ENCODE measurements around the gene SKI. TPM values are rescaled to one million over a fixed set of nuclear protein-coding genes. Genes with fewer than 3 reads are reported as not detected.
"Not testable (repeated sequence)": the region's sequence is repeated elsewhere in the genome, so short reads cannot be mapped to it uniquely, and the experiment has no call there.

The SKI gene
- total RNA-seq, 1 donor from 2014 or later: 78.9 TPM

DNA sequence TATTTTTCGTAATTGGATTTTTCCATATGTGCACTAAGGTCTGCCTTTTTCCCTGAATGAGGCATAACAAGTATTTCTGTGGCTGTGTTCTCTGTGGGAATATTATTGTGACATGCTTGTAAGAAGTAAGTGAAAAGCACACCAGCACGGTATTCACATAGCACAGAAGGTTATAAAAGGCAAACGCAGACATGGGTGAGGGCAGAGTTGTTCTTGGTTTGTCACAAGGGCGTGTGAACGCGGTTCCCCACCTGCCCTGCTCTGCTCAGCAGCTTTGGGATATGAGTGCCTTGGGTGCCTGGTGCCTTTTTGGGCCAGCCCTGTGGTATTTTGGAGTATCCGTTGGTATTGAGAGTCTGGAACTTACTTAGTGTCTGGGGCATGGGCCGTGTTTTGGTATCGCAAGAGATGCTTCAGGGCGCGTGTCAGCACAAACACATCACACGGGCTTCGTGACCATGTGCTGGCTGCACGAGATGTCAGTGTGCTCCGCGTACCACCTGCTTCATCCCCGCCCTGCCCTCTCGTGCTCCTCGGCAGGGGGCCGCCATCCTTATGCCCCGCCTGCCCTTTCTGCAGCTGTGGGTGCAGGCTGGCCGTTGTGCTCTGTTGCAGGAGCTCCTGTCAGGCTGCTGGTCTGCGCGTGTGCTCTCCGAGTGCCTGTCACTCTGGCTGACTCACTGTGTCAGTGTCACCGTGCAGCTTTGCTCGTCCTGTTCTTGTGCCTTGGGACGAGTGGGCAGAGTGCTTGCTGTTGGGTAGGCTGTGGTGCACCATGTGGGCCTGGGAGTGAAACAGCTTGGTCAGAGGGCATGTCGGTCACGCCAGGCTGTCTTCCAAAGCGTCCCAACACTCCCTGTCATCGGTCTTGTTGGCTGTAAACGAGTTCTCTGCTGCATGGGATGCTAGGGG is 15.0 kb downstream of the SKI start:
- DNase-seq (ENCODE audit: low spot score): no peak

DNA sequence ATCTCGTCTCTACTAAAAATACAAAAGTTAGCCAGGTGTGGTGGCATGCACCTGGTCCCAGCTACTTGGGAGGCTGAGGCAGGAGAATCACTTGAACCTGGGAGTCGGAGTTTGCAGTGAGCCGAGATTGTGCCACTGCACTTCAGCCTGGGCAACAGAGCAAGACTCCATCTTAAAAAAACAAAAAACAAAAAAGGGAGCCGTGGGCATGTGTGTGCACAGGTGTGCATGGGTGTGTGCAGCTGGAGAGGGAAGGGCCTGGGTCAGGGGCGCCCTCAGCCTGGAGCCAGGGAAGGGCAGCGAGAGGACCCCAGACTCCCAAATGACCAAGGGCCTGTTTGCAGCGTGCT is 18.9 kb downstream of the SKI start:
- not testable (repeated sequence) for DNase-seq (ENCODE audit: low spot score)

DNA sequence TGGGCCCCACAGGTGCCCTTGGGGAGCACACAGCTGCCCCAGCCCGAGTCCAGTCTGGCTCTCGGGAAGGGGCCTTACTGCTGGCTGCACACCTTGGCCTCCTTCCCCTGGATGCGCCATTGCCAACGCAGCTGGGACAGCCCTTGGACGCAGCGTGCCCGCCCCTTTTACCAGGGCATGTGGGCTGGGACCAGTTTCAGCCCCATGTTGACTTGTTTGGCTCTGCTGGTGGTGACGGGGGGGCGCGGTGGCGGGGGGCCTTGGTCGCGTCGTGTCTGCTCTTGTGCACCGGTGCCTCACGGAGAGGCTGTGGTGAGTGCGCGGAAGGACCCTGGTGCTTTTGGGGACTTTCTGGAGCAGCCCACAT is 19.6 kb downstream of the SKI start:
- DNase-seq (ENCODE audit: low spot score): no peak

DNA sequence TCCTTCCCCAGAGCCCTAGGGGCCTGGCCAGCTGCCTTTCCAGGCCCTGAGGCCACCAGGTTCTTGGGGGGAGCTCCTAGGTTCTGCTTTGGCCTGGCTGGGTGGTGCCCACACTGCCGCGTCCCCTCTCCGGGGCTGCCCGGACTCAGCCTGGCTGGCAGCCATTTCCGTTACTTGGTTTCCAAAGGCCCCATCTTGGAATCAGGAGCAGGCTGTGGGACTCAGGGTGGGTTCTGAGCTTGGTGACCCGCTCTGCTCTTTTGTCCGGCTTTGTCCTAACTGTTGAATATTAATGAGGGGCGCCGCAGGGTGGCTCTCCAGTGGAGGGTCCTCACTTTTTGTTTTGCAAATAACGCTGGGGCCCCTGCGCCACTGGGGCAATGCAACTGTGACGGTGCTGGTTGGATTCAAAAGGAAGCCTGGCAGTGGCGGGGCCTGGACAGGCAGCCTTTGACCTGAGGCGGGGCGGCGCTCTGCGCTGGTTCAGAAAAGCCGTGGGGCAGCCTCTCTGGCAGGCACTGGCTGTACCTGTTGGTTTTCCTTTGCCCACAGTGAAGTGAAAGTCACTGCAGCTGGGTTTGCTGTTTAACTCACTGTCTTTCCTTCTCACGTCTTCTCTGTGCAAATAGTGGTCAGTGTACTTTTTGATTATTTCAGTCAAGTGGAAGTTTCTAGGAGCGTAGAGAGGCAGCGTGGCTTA is 20.2 kb downstream of the SKI start:
- DNase-seq (ENCODE audit: low spot score): peak; percentile 63

DNA sequence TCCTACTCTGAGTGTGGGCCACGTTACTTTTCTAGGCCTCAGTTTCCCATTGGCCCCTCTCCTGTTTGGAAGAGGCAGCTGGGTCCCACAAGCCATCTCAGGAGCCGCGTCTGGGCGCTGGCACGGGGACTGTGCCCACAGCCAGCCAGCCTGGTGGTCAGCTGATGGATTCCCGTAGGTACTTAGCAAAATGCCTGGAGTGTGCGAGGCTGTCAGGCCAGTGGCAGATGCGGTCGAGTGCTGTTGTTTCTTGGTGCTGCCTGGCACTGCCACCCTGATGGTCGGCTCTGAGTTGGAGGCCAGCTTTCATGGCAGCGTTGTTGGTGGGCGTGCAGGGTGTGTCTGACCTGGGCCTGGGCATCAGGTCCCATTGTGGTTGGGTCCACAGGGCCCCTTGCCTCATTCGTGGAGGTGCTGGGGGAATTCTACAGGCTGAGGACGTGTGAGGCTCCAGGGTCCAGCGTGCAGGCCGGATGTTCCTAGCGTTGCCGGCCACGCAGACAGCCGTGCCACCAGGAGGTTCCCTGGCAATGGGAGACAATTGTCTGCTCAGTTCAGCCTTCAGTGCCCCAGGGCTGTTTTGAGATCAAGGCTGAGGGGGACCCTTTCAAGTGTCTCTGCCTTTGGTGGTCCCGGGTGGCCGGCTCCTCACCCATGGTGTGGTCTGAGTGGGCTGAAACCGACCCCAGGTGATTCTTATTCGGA is 20.9 kb downstream of the SKI start:
- no peak for DNase-seq (ENCODE audit: low spot score)

DNA sequence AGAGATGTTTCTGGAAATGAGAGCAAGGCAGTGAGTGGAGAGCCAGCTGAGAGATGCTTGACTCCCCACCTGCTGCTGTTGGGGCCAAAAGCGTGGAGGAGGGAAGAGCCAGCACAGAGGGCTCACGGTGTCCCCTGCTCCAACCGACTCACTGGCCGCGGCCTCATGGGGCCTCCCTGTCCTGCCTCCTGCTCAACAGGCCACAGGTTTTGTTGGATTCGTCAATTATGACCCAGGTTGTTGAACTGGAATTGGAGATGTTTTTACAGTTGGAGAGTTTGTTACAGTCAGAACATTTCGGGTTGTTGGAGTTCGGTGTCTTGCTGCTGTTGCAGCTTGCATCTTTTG is 21.4 kb downstream of the SKI start:
- no peak for DNase-seq (ENCODE audit: low spot score)

DNA sequence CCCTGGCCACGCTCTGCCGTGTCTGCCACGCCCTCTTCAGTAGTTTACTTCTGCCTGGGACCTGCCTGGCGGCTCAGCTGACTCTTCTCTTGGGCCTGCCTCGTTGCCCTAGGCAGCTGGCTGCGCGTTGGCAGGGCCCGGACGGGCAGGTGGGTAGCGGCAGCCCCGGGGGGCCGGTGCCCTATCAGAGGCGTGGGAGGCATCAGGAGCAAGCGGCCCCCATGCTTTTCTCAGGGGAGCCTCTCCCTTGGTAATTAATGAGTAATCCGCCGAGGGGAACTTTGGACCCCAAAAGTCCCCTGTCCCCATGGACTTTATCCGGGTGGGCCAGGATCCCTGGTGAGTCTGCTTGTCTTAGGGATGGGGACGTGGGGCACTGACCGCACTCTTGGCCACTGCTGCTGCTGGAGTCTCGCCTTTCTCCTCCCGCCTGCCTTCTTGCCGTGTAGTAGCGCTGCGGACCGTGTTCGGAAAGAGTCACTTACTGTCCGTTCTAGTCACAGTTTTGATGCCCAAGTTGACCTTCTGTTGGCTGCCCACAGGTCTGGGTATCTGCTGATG is 22.7 kb downstream of the SKI start:
- DNase-seq (ENCODE audit: low spot score): no peak

DNA sequence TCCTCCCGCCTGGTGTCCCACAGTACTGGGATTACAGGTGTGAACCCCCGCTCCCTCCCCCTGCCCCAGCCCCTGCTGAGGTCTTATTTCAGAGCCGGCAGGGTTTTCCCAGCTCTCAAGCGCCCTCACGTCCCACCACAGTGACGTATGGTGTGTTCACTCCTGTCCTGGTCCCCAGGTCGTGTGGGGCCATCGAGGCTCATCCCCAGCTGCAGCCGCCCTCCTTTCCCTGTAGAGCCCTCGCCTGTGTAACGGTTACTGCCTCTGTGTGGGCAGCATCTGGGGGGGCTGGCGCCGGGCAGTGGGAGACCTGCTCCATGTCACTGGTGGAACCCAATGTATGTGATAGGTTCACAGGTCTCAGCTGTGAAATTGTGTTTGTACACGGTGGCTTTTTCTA is 23.2 kb downstream of the SKI start:
- DNase-seq (ENCODE audit: low spot score): no peak

DNA sequence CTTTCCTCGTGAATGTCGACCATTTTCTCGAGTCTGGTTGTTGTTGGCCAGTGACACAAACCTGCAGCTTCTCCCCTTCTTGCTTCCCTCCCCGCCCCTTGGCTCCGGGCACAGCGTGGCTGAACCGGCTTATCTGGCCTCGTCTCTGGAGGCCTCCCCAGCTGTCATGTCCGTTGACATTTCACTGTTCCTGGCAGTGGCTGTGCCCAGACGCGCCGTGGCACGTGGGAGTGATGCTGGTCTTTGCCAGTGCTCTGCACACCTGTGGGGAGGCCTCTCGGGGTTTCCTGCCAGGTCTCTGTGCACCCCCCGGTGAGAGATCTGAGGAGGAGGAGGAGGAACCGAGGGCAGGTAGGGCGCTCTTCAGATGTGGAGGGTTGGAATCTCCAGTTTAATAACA is 23.7 kb downstream of the SKI start:
- no peak for DNase-seq (ENCODE audit: low spot score)

DNA sequence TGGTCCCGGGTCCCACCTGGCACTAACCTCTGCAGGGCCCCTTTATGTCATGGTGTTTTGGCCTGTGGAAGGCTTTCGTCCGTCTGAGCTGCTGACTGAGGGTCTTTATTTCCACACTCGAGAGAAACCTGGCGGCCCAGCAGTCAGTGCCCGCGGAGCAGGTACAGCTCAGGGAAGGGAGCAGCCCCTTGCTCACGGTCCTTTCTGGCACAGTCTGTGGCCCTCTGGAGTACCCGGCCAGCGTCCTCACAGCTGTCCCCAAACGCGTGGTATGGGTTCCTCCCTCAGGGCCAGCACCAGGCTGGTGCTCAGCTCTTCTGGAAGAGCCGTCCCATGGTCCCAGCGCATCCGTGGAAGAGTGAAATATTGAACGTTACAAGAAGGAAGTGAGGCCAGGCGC is 24.3 kb downstream of the SKI start:
- no peak for DNase-seq (ENCODE audit: low spot score)

DNA sequence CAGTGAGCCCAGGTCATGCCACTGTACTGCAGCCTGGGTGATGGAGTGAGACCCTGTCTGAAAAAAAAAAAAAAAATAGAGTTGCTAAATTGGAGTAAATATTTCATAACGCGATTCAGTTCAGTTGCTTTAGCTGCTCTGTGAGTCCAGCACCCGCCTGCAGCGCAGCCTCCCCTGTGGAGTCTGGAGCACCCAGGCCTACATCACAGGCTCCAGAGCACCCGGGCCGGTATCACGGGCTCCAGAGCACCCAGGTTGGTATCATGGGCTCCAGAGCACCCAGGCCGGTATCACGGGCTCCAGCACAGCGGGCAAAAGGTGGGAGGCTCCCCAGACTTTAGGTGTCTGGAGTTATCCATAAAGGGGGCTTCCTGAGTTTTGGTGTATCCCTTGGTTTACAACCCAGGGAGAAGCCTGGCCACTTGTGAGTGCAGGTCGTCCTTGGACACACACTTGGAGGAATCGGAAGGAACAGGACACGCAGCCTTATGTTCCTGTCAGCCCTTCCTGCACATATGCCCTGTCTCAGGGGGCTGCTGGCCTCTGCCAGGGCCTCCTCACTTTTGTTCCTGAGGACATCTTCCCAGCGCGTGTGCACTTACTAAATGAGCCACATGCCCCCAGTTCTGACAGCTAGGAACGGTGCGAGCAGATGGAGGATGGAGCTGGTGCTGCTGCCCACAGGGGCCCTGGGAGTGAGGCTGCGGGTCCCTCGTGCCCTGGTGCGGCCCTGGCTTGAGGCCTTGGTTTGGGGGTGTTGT is 25.1 kb downstream of the SKI start:
- DNase-seq (ENCODE audit: low spot score): no peak

DNA sequence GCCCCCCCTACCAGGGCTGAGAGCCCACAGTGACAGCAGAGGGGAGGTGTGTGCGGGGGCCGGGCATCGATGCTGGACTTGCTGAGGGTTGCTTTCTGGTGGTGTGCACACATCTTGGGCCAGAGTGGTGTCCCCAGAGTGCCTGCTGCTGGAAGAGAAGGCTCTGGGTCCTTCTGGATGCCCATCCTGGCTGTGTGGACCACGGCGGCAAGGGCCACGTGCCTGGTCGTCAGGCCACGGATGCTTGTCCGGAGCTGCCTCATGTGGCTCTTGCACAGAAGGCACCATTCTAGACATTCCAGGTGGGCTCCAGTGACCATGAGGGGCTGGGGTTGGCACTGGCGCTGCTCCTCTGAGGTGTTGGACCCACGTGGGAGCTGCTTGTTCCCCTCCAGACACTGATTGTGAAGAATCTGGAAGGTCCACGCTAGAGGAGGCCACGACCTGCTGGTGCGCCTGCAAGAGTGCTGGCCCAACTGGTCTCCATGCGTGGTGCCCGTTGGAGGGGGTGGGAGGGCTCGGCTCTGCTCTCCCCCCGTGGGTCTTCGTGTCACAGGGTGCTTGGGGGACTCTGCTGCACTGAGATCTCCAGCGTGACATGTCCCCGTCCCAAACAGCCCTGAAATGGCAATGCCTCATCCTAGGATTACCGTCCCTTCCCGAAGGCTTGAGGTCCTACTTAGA is 25.8 kb downstream of the SKI start:
- no peak for DNase-seq (ENCODE audit: low spot score)

DNA sequence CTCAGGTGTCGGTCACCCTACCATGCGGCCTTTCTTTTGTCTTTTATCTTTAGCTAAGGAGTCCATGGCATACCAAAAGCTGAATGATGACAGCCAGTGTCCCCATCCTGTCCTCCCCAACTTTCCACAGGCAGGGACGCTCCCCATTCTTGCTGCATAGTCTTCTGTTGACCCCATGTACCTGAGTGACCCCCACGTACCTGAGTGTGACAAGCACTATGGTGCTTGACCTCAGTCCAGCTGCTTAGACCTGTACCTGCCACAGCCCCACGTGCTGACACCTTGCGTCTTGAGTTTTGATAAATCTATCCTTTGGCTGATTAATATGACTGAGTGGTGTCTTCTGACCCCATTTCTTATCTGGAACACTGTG is 26.9 kb downstream of the SKI start:
- no peak for DNase-seq (ENCODE audit: low spot score)

DNA sequence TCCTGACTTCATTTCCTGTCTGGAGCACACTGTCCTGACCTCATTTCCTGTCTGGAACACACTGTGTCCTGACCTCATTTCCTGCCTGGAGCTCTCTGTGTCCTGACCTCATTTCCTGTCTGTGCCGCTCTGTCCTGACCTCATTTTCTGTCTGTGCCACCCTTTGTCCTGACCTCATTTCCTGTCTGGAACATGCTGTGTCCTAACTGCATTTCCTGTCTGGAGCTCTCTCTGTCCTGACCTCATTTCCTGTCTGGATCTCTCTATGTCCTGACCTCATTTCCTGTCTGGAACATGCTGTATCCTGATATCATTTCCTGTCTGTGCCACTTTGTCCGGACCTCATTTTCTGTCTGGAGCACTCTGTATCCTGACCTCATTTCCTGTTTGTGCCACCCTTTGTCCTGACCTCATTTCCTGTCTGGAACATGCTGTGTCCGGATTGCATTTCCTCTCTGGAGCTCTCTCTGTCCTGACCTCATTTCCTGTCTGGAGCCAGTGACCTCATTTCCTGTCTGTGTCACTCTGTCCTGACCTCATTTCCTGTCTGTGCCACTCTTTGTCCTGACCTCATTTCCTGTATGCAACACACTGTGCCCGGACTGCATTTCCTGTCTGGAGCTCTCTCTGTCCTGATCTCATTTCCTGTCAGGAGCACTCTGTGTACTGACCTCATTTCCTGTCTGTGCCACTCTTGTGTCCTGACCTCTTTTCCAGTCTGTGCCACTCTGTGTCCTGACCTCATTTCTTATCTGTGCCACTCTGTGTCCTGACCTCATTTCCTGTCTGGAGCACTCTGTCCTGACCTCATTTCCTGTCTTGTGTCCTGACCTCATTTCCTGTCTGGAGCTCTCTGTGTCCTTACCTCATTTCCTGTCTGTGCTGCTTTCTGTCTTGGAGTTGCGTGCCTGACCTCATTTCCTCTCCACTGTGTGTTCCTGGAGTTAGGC is 27.6 kb downstream of the SKI start:
- DNase-seq (ENCODE audit: low spot score): peak; percentile 53

DNA sequence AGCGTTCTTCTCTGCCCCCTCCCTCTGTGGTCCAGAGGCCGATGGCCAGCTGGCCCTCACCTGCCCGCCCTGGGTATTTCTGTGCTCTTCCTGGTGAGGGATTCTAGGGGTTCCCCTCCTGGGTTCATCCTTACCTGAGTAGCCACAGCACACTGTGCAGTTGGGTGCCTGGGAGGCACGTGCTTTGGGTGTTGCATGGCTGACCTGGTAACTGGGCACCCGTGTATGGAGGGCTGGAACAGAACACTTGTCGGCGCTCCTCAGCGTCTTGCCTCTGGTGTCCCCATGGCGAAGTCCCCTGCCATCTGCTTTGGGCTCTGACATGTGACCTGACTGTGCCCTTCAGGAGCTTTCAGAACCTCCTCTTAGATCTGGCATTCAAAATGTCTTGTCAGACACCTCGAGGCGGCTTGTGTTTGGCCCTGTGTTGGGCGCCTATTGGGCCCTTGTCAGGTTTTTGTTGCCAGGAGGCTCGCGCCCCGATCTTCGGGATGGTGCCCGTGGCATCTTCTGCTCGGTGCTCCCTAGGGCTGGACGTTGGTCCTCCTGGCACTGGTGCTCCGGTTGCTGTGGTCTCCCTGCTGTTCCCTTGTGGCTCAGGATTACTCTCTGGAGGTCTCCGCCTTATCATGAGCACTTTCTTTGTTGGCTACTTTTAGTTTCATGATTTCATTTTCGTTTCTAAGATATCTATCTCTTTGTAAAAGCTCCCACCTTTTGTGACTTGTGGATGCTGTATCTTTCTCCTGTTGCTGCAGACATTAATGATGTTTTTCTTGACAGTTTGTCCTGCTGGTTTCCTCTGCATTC is 28.5 kb downstream of the SKI start:
- DNase-seq (ENCODE audit: low spot score): no peak

DNA sequence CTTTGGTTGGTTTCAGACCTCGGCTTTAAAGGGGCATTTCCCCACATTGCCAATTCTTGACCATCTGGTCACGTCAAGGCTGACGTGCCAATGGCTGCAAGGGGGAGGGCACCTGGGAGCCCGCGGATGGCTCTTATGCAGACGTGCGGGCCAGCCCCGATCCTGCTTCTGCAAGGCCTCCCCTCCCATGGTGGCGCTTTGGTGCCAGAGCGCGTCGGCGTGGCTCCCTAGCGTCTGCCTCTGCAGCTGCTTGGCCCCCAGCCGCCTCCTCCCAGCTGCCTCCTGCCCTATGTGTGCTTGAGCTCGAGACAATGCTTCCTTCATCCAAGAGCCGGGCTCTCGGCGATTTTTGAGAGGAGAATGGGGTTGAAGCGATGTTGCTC is 29.1 kb downstream of the SKI start:
- DNase-seq (ENCODE audit: low spot score): no peak

DNA sequence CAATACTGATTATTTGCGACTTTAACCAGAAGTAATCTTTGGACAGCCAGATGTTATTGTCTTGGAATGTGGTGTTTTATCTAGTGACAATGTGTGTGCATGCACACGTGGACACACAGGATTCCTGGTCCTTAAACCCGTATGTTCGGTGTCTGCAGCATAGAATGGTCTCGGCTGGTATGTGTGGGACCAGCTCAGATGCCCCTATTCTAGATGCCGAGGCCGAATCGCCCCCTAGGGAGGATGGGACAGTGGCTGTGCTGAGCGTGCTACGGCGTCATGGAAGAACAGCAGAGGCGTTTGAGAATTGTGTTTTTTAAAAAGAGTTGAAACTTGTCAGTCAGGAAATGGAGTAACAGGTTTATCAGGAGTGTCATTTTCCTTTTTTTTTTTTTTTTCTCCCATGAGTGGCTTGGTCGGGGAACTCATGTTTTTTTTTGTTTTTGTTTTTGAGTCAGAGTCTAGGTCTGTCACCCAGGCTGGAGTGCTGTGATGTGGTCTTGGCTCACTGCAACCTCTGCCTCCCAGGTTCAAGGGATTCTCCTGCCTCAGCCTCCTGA is 30.1 kb downstream of the SKI start:
- DNase-seq (ENCODE audit: low spot score): no peak

DNA sequence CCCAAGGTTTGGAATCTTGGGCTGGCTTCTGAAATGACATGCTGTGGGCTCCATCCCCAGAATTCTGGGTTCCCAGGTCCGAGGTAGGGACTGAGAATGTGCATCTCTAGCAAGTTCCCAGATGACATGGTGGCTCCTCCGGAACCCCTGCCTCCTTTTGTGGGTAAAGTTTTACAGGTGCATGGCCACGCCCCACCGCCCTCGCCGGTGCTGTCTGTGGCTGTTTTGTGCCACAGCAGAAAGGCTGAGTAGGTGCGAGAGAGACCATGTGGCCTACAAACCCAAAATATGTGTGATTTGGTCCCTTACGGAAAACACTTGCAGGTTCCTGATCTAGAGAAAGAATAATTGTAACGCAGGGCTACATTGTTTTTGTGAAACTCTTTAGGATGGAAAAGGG is 30.9 kb downstream of the SKI start:
- no peak for DNase-seq (ENCODE audit: low spot score)

All from mucosa of gallbladder (tissue), 1 donor.